Hepatic stellate cell (primary cell): ENCODE results near the gene TRIL.

Experiments used
- DNase-seq: peaks from one replicate; pipeline ENCODE4 v3.0.0; 2011; ENCODE audit warnings: low spot score

The TRIL gene

GRCh38 chr7:28981161-28981465, 23.0 kb upstream of the TRIL start:
- DNase-seq = no peak

- DNase-seq = no peak
Observed at GRCh38 chr7:28980451-28981160, 22.5 kb upstream of the TRIL start.

- DNase-seq = no peak
Observed at GRCh38 chr7:28979776-28980175, 21.6 kb upstream of the TRIL start.

- DNase-seq = no peak
Observed at GRCh38 chr7:28977881-28978280, 19.8 kb upstream of the TRIL start.

DNA sequence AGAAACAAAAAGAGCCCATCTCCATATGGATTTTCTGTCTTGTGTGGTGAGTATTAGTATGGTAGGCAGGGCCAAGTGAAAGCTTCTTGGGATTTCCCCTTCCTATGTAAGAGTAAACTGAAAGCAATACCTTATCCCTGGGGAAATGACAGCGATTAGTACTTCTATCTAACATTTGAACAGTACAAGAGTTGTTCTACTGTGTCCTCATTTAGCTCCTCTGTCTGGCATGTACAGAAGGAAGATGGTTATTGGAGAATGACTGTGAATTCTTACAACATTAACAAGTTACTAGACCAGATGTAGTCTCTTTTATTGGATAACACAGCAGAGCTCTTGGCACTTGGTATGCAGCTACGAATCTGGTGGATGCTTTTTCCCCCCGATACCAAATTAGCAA, 17.9 kb upstream of the TRIL start:
- no peak for DNase-seq

- DNase-seq = no peak
Observed at GRCh38 chr7:28973591-28973990, 15.5 kb upstream of the TRIL start.

- DNase-seq = no peak
Observed at GRCh38 chr7:28964056-28964455, 5.9 kb upstream of the TRIL start.

GRCh38 chr7:28961972-28962371, 3.8 kb upstream of the TRIL start:
- no peak for DNase-seq

DNA sequence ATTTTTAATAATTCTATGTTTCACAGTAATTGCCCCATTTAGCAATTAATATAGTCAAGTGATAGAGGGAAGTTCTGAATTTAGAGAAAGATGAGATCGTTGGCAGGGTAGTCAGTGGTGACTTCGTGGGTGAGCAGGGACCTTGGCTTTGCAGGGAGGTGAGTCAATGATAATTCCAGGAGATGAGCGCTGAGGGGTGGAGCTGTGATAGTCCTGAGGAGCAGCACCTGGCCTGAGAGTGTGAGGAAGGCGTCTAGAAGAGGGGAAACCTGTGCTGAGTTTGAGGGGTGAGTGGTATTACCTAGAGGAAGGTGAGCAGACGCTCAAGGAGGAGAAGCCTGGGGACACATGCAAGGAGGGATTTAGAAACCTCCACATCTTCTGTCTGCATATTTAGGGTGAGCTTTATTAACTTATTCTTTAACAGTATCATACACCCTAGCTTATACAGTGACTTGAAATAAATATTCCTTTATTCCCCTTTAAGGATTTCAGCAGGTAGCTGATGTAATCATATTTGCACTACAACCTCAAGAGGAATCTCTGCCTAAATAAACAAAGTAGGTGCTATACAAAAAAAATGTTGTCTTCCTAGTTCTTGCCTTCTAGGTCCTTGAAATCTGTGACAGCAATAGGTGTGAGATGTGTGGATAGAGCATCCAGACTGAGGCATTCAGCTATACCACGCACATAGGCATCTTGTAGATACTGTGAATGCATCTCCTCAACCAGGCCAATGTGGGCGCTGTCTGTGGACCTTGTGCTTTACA, 2.1 kb upstream of the TRIL start:
- no peak for DNase-seq

DNA sequence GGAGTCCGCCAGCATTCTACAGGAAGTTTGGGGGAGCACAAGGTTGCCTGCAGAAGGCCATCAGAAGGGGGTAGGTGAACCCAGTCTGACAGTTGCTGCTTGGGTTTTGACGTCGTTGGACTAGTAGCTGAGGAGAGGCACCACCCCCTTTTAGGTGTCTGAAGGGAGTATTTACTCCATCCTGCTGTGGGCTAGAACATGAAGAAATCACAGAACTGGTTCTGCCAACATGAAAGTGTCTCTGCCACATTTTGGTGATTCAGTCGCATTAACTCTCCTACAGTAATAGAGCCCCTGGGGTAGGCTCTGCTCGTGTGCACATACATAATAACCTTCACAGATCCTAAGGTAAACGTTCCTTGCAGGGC, 834 bp upstream of the TRIL start:
- DNase-seq = no peak

GRCh38 chr7:28957751-28958234, 337 bp downstream of the TRIL start:
- no peak for DNase-seq

GRCh38 chr7:28957064-28957750, 923 bp downstream of the TRIL start:
- no peak for DNase-seq

DNA sequence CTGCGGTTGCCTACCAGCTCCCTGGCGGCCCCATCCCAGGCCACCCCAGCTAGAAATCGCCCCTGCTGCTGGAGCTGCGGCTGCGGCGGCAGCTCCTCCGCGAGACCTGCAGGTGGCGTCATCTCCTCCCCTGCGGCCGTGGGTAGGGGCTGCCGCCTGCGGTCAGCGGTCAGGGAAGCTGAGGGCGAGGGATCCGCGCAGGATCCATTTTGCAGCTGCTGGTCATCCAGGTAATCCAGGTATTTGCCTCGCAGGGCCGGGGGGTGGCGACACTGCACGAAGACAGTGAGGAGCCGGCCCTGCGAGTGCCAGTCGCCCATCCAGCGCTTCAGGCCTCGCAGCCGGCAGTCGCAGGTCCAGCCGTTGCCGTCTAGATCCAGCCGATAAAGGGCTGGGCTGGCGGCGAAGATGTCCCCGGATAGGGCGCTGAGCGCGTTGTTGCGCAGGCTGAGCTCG, 1.5 kb downstream of the TRIL start:
- peak; percentile 32 for DNase-seq

- no peak for DNase-seq
Observed at GRCh38 chr7:28955718-28956607, 2.2 kb downstream of the TRIL start.

- no peak for DNase-seq
Observed at GRCh38 chr7:28955356-28955717, 2.8 kb downstream of the TRIL start.

GRCh38 chr7:28954946-28955345, 3.2 kb downstream of the TRIL start:
- DNase-seq = no peak

DNA sequence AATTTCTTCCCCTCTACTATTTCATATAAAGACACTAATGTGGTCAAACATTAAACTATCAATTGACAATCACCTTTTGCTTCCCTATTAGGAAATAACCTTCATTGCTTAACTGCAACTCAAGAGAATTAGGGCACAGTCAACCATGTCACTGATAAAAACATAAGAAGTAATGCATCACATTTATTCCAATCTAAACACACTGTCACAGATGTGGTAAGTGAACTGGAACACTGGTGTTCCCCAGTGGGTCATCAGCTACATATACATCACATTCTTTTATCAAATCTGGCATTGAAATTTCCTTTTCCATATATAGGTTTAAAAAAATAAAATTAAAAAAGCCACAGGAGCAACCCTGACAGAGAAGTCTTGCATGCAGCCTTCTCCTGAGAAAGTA, 3.7 kb downstream of the TRIL start:
- no peak for DNase-seq

DNA sequence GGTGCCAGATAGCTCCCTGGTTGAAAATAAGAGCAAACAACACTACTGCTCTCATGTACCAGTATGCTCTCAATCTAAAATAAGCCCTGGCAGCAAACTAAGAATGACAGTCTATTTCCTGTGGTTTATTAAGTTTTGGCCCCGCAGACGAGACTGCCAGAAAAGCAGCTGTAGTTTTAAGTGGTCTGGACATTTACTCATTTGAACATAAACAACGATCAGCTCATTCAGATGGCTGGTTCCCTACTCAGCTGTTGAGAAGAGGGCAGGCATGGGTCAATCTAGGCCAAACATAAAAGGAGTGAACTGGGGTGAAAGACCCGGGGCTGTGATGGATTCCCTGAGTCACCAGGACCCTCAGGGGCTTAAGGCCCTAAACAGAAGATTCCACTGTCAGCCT, 4.5 kb downstream of the TRIL start:
- no peak for DNase-seq

DNA sequence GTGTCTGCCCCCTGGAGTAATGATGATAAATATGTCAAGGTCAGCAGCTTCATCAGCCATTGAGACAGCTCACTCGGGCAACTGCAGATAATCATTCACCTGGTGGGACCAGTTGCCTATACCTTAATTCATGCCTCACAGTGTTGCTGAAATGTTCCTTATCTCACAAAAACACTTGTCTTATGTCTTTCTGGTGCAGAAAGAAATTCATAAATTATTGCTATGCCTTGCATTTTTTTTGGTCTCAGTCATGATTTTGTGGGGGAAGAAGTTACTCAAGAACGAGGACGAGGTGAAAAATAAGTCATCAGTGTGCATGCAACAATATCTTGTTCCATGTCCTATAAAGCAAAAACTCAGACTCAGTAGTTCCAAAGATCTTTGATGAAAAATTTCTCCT, 16.0 kb downstream of the TRIL start:
- no peak for DNase-seq

GRCh38 chr7:28941633-28942032, 16.5 kb downstream of the TRIL start:
- DNase-seq = no peak

GRCh38 chr7:28940741-28941384, 17.3 kb downstream of the TRIL start:
- DNase-seq = no peak
